Endothelial cell of umbilical vein (primary cell): ENCODE results near the gene PPARD. TPM values are rescaled to one million over a fixed set of nuclear protein-coding genes. Genes with fewer than 3 reads are reported as not detected.

Source experiments
- BruUV-seq: library from RNA; stranded (reverse); fragments of 400-500 nt; replicated peaks from 2 replicates; lab custom pipeline; 2021; lab: Mats Ljungman, UMichigan
- CTCF ChIA-PET: fragments of 300-600, 350-600 bp; sonication (Branson Sonifier 250); formaldehyde crosslinking; loops from one replicate; lab custom pipeline; 2021; ENCODE audit warnings: antibody characterized with exemption, inconsistent platforms; lab: Charles Lee
- POLR2A ChIA-PET: fragments of 300-600, 350-600 bp; sonication (Branson Sonifier 250); formaldehyde crosslinking; loops from one replicate; lab custom pipeline; 2021; ENCODE audit warnings: antibody characterized with exemption, inconsistent platforms; lab: Charles Lee
- DNase-seq: peaks from one replicate; pipeline ENCODE4 v3.0.0-alpha.2; 2011; ENCODE audit warnings: low read depth, low spot score
- FAIRE-seq: peaks from 2 replicates; lab custom pipeline; 2011; peaks lifted over from hg19 to GRCh38; lab: Jason Lieb, UNC
- H2AFZ ChIP-seq: 2 replicates; pipeline ENCODE4 v1.6.0; 2012; ENCODE audit warnings: low read depth, low read length, control low read depth, inconsistent platforms
- H3K27ac ChIP-seq: 2 replicates; pipeline ENCODE4 v1.5.1; 2011; ENCODE audit warnings: low read depth, mild to moderate bottlenecking, control low read depth, low read length, moderate library complexity; ENCODE audit not compliant: insufficient read depth
- H3K27me3 ChIP-seq, 2 experiments: 2 replicates each; pipeline versions ENCODE4 v1.6.0 to v1.6.1; 2011; ENCODE audit warnings: low read length in 2 of 2, mixed read lengths in 1 of 2; ENCODE audit not compliant: control insufficient read depth in 2 of 2, insufficient read depth in 2 of 2
- H3K36me3 ChIP-seq, 2 experiments: 2 replicates in 1 of 2; 3 replicates in 1 of 2; pipeline ENCODE4 v1.5.1; 2011; ENCODE audit warnings: low read length in 2 of 2, mild to moderate bottlenecking in 1 of 2, moderate library complexity in 1 of 2; ENCODE audit not compliant: control insufficient read depth in 2 of 2, insufficient read depth in 2 of 2; ENCODE audit errors: extremely low read depth in 1 of 2
- H3K4me1 ChIP-seq: 3 replicates; pipeline ENCODE4 v1.5.1; 2011; ENCODE audit warnings: mild to moderate bottlenecking, low read length; ENCODE audit not compliant: control insufficient read depth, insufficient read depth; ENCODE audit errors: extremely low read depth
- H3K4me2 ChIP-seq: 2 replicates; pipeline ENCODE4 v1.6.1; 2011; ENCODE audit warnings: low read length, control low read depth, mixed read lengths; ENCODE audit not compliant: insufficient read depth
- H3K4me3 ChIP-seq, 3 experiments: fragments of 200-600 bp in 1 of 3; sonication (generic), shearing (Covaris generic) in 1 of 3; replicated peaks in 1 of 3; 2 replicates each; pipeline ENCODE4 v1.5.1; 2011 to 2016; ENCODE audit warnings: control low read depth in 3 of 3, low read length in 3 of 3, mild to moderate bottlenecking in 2 of 3, inconsistent platforms in 1 of 3, low read depth in 1 of 3, moderate library complexity in 1 of 3; ENCODE audit not compliant: insufficient read depth in 1 of 3
- H3K79me2 ChIP-seq: 2 replicates; pipeline ENCODE4 v1.6.0; 2012; ENCODE audit warnings: low read length, inconsistent platforms; ENCODE audit not compliant: control insufficient read depth, insufficient read depth
- H3K9ac ChIP-seq: replicated peaks from 2 replicates; pipeline ENCODE3; 2011; ENCODE audit warnings: low read length, control low read depth; ENCODE audit not compliant: insufficient read depth; ENCODE audit errors: extremely low read depth
- H3K9me1 ChIP-seq: replicated peaks from 3 replicates; pipeline ENCODE4 v1.6.0; 2011; ENCODE audit warnings: mild to moderate bottlenecking, low read length; ENCODE audit not compliant: control insufficient read depth, insufficient read depth; ENCODE audit errors: extremely low read depth
- H3K9me3 ChIP-seq: replicated peaks from 2 replicates; pipeline ENCODE4 v1.5.1; 2012; ENCODE audit warnings: low read length, inconsistent platforms; ENCODE audit not compliant: control insufficient read depth, insufficient read depth
- H4K20me1 ChIP-seq: replicated peaks from 2 replicates; pipeline ENCODE3; 2011; ENCODE audit warnings: mild to moderate bottlenecking, low read length; ENCODE audit not compliant: control insufficient read depth, insufficient read depth; ENCODE audit errors: extremely low read depth
- CTCF ChIP-seq, 2 donors: IDR thresholded peaks; 1 replicate in 1 of 2; 2 replicates in 1 of 2; pipeline ENCODE4 v1.5.1; 2011; ENCODE audit warnings: low read length in 2 of 2, mild to moderate bottlenecking in 2 of 2, moderate library complexity in 2 of 2, control low read depth in 1 of 2, inconsistent platforms in 1 of 2, low read depth in 1 of 2; ENCODE audit not compliant: insufficient read depth in 1 of 2; ENCODE audit errors: extremely low read depth in 1 of 2
- EZH2 ChIP-seq: IDR thresholded peaks from 2 replicates; pipeline ENCODE4 v1.6.1; 2012; ENCODE audit warnings: borderline replicate concordance, low read depth, mild to moderate bottlenecking, moderate library complexity, low read length, inconsistent platforms; ENCODE audit not compliant: severe bottlenecking
- FOS ChIP-seq: IDR thresholded peaks from 2 replicates; pipeline ENCODE4 v1.6.1; 2011; ENCODE audit warnings: mild to moderate bottlenecking, low read length, moderate library complexity, borderline replicate concordance; ENCODE audit not compliant: insufficient read depth
- GATA2 ChIP-seq: IDR thresholded peaks from 2 replicates; pipeline ENCODE4 v1.7.0; 2011; ENCODE audit warnings: low read depth, mild to moderate bottlenecking, moderate library complexity, mixed read lengths, low read length; ENCODE audit not compliant: insufficient read length, insufficient read depth
- JUN ChIP-seq: IDR thresholded peaks from 2 replicates; pipeline ENCODE4 v1.6.1; 2011; ENCODE audit warnings: borderline replicate concordance, low read depth; ENCODE audit not compliant: insufficient read length, insufficient read depth
- MAX ChIP-seq: IDR thresholded peaks from 2 replicates; pipeline ENCODE4 v1.6.1; 2011; ENCODE audit not compliant: insufficient read depth, insufficient read length
- MYC ChIP-seq: IDR thresholded peaks from one replicate; pipeline ENCODE4 v1.6.1; 2011; ENCODE audit warnings: mild to moderate bottlenecking, low read depth, low read length
- POLR2A ChIP-seq: IDR thresholded peaks from 2 replicates; pipeline ENCODE4 v1.6.1; 2012; ENCODE audit warnings: low read depth, mild to moderate bottlenecking, control low read depth, low read length
- POLR2AphosphoS5 ChIP-seq: IDR thresholded peaks from 2 replicates; pipeline ENCODE4 v1.6.1; 2012; ENCODE audit warnings: low read depth, mild to moderate bottlenecking, control low read depth, low read length, moderate library complexity; ENCODE audit not compliant: insufficient read depth
- dilution Hi-C: fragments of 300-500 bp; cut with MboI; formaldehyde crosslinking; loops from one replicate; pipeline ENCODE4 v1.15.0; 2019; ENCODE audit warnings: low sequenced_read_pairs; ENCODE audit not compliant: extremely low pct_ligation_motif_present
- intact Hi-C: fragments of 100-400 bp; cut with micrococcal nuclease; formaldehyde crosslinking; loops from one replicate; pipeline ENCODE4 v1.10.0; 2022
- polyA plus RNA-seq, 4 experiments: library from polyadenylated mRNA; depleted of rRNA in 3 of 4; stranded (reverse) in 3 of 4; unstranded in 1 of 4; fragments of >200 nt; gene quantifications; 2 replicates each; pipeline versions ENCODE4 v1.2.1 to v1.2.3, GENCODE V29; 2011 to 2012; ENCODE audit warnings: missing spikeins in 1 of 4
- total RNA-seq: library from RNA; stranded (reverse); gene quantifications from 2 replicates; pipeline ENCODE4 v1.2.3, GENCODE V29; 2021

Gene PPARD
- total and polyA plus RNA-seq, 2 donors (not counting 3 experiments of a cell fraction or from before 2014, with no cell fraction given): 23.4 to 29.2 TPM

- Histone ChIP-seq H3K4me2 (no peak overlapping the region), H3K4me3 (no peak overlapping the region), H4K20me1 (peaks cover 12% of the 10 kb centered on the region), H3K9ac (no peak overlapping the region), H2AFZ (no peak overlapping the region), H3K4me1 (peaks cover 21% of the 10 kb centered on the region), H3K9me3 (no peaks in the 10 kb centered on the region), H3K27ac (no peak overlapping the region), H3K79me2 (peaks cover 27% of the 10 kb centered on the region), H3K36me3 (peaks cover 7 to 13% of the 10 kb centered on the region in 2 experiments), H3K27me3 (no peaks in the 10 kb centered on the region), H3K9me1 (no peaks in the 10 kb centered on the region)
- dilution Hi-C loops (no loop called here), intact Hi-C loops (no loop called here)
- no peak for TF ChIP-seq JUN
- TF ChIP-seq EZH2: no peak
- no peak for TF ChIP-seq FOS
- TF ChIP-seq POLR2A: no peak
- TF ChIP-seq MAX: no peak
- TF ChIP-seq POLR2AphosphoS5: no peak
- no peak for TF ChIP-seq GATA2
- TF ChIP-seq MYC: no peak
- no peak for TF ChIP-seq CTCF (IDR thresholded peaks at IDR 0.05; ENCODE audit: extremely low read depth in 1 of 2, insufficient read depth in 1 of 2, low read depth in 1 of 2, low read length in 2 of 2)
- FAIRE-seq (no peak), DNase-seq (no peak)
- ChIA-PET POLR2A (interaction anchor here (0.6 to 0.9 kb wide), 3 partner anchors 9 to 441 kb away, joined by 3 read pairs; no protein-coding TSS in a partner anchor), CTCF (no interaction called here)
- no TSS peak for BruUV-seq
Measured at GRCh38 chr6:35473850-35474130, 131.4 kb downstream of the PPARD start.
